BJ (cell line): ENCODE data around the gene HAUS6. TPM values are rescaled to one million over a fixed set of nuclear protein-coding genes. Genes with fewer than 3 reads are reported as not detected.
"Not testable (repeated sequence)": the region's sequence is repeated elsewhere in the genome, so short reads cannot be mapped to it uniquely, and the experiment has no call there.

Experiments
- CTCF ChIA-PET: fragments of 350-600 bp; formaldehyde crosslinking; extraction: SDS; loops from one replicate; lab custom pipeline; 2021; ENCODE audit warnings: antibody characterized with exemption, inconsistent platforms; lab: Yijun Ruan, JAX
- POLR2A ChIA-PET: fragments of 300-600 bp; sonication (Branson Sonifier 250); formaldehyde crosslinking; extraction: SDS; loops from one replicate; lab custom pipeline; 2021; ENCODE audit warnings: antibody characterized with exemption; lab: Charles Lee
- DNase-seq: peaks from one replicate; pipeline ENCODE4 v3.0.0-alpha.2; 2011; ENCODE audit warnings: low read depth
- H3K27me3 ChIP-seq: 2 replicates; pipeline ENCODE4 v1.6.0; 2011; ENCODE audit warnings: low read length; ENCODE audit not compliant: control insufficient read depth, insufficient read depth
- H3K36me3 ChIP-seq: 2 replicates; pipeline ENCODE4 v1.5.1; 2011; ENCODE audit warnings: low read length; ENCODE audit not compliant: control insufficient read depth, insufficient read depth
- H3K4me3 ChIP-seq: 2 replicates; pipeline ENCODE4 v1.5.1; 2011; ENCODE audit warnings: low read depth, mild to moderate bottlenecking, control low read depth, low read length
- polyA plus RNA-seq: library from polyadenylated mRNA; depleted of rRNA; stranded (reverse); fragments of >200 nt; gene quantifications from 2 replicates; pipeline ENCODE4 v1.2.3, GENCODE V29; 2011
- TF ChIP-seq, protein P1 (sequence below): IDR thresholded peaks from 2 replicates; pipeline ENCODE4 v1.5.1; 2011; ENCODE audit warnings: low read depth, mild to moderate bottlenecking, control low read depth, inconsistent platforms, low read length, moderate library complexity; ENCODE audit not compliant: insufficient read depth

Gene HAUS6
- polyA plus RNA-seq, 1 experiment: 4.4 TPM

DNA sequence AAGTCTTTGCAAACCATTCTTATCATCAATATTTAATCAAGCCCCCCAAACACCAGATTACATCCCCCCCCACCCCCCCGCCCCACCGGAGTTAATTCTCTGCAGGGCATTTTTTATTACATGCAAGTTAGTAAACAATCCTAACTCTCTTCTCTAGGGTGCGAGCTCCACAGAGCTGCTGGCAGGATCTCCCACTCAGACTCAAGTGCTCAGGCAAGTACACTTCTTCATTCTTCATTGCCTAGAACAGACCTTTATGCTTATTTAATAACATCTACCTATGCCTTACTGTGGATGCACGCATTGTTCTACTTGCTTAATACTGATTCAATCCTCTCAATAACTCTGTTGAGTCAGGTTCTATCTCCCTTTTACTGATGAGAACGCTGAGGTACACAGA lies 79.6 kb downstream of the HAUS6 start:
- POLR2A ChIA-PET: no interaction called here
- Histone ChIP-seq H3K4me3 (no peak overlapping the region), H3K36me3 (no peaks in the 10 kb centered on the region), H3K27me3 (no peaks in the 10 kb centered on the region)
- CTCF ChIA-PET: interaction anchor here (2.3 kb wide), 1 partner anchor 768 kb away, joined by 13 read pairs; no protein-coding TSS in a partner anchor
- DNase-seq: no peak
- TF ChIP-seq, protein P1, sequence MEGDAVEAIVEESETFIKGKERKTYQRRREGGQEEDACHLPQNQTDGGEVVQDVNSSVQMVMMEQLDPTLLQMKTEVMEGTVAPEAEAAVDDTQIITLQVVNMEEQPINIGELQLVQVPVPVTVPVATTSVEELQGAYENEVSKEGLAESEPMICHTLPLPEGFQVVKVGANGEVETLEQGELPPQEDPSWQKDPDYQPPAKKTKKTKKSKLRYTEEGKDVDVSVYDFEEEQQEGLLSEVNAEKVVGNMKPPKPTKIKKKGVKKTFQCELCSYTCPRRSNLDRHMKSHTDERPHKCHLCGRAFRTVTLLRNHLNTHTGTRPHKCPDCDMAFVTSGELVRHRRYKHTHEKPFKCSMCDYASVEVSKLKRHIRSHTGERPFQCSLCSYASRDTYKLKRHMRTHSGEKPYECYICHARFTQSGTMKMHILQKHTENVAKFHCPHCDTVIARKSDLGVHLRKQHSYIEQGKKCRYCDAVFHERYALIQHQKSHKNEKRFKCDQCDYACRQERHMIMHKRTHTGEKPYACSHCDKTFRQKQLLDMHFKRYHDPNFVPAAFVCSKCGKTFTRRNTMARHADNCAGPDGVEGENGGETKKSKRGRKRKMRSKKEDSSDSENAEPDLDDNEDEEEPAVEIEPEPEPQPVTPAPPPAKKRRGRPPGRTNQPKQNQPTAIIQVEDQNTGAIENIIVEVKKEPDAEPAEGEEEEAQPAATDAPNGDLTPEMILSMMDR: no peak

DNA sequence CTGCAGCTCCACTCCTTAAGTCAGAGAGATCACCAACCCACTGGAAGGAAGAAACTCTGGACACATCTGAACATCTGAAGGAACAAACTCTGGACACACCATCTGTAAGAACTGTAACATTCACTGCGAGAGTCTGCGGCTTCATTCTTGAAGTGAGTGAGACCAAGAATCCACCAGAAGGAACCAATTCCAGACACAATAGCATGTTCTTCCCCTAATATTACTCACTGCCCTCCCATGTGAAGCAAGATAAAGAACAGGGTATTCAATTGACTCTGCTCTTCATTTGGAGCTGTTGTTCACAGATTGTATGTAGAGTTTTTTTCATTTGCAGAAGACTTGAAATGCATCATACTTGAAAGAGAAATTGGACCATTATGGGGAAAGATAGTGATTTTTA lies 80.5 kb downstream of the HAUS6 start:
- H3K27me3 ChIP-seq: no peaks in the 10 kb centered on the region
- TF ChIP-seq, protein P1: no peak
- ChIA-PET POLR2A (no interaction called here), CTCF (interaction anchor here (2.3 kb wide), 1 partner anchor 767 kb away, joined by 13 read pairs; no protein-coding TSS in a partner anchor)
- H3K4me3 ChIP-seq: no peak overlapping the region
- DNase-seq: no peak
- H3K36me3 ChIP-seq: no peaks in the 10 kb centered on the region

DNA sequence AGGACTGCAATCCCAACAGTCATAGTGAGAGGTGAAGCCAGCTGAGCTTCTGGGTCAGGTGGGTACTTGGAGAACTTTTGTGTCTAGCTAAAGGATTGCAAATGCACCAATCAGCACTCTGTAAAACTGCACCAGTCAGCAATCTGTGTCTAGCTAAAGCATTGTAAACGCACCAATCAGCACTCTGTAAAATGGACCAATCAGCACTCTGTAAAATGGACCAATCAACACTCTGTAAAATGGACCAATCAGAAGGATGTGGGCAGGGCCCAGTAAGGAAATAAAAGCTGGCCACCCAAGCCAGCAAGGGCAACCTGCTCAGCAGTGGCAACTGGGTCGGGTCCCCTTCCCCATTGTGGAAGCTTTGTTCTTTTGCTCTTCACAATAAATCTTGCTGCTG lies 81.1 kb downstream of the HAUS6 start:
- CTCF ChIA-PET: interaction anchor here (2.3 kb wide), 1 partner anchor 767 kb away, joined by 13 read pairs; no protein-coding TSS in a partner anchor
- H3K36me3 ChIP-seq, POLR2A ChIA-PET, H3K4me3 ChIP-seq, H3K27me3 ChIP-seq, DNase-seq: not testable (repeated sequence)

DNA sequence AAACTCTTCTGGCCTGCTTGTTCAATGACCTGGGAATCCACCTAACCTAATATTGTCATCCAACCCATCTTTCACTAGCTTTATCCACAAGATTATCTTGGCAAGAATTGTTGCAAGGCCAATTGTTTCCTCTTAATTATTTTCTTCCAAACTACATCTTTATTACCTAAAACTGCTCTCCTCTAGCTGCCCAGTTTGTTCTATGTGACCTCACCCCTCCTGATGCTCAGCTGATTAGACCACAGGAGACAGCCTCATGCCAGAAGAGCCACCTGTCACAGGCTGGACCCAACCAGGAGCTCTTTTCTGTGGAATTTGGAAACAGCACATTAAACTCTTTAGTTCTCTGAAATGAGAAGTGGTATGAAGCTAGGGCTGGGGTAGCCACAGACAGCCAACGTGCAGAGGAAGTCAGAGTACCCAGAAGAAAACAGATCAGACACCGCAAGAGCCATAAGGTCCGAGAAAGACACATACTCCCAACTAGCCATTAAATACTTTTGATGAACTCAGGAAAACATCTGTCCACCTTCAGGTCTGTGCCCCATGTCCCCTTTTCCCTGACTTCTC lies 81.7 kb downstream of the HAUS6 start:
- H3K27me3 ChIP-seq: no peaks in the 10 kb centered on the region
- TF ChIP-seq, protein P1: no peak
- ChIA-PET CTCF (interaction anchor here (0.8 to 2.3 kb wide), 5 partner anchors 11 to 806 kb away, joined by 3 to 13 read pairs (median 4); no protein-coding TSS in a partner anchor), POLR2A (no interaction called here)
- no peak for DNase-seq
- no peaks in the 10 kb centered on the region for H3K36me3 ChIP-seq
- H3K4me3 ChIP-seq: no peak overlapping the region

DNA sequence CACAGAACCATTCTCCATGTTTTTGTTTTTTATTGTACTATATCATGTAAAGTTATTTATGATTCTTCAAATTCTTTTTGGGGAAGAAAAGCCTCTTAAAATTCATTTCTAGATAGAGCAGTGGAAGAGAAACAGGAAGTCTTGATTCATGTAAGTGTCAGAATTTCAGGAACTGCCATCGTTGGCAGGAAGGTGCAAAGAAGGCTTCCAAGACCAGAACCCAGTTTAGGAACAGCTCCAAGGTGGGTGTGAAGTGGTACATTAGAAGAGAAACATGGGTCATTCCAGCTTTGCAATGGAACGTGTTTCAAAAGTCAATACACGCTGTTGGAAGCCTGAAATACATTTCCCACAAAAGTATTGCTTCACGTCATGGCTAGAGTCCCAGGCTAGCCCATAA lies 84.5 kb downstream of the HAUS6 start:
- no peak for DNase-seq
- TF ChIP-seq, protein P1: no peak
- Histone ChIP-seq H3K27me3 (no peaks in the 10 kb centered on the region), H3K36me3 (no peaks in the 10 kb centered on the region), H3K4me3 (no peak overlapping the region)
- POLR2A ChIA-PET: interaction anchor here (0.6 kb wide), 1 partner anchor 1207 kb away, joined by 4 read pairs; no protein-coding TSS in a partner anchor
- CTCF ChIA-PET: interaction anchor here (2.0 kb wide), 1 partner anchor 11 kb away, joined by 7 read pairs; no protein-coding TSS in a partner anchor
